ENCODE measurements around the gene TMEM272. TPM values are rescaled to one million over a fixed set of nuclear protein-coding genes. Genes with fewer than 3 reads are reported as not detected.

Gene TMEM272
- total and polyA plus RNA-seq, 7 donors = 0.17 to 0.49 (median 0.27) TPM; not detected in 1

GRCh38 chr13:51786425-51787265 is 58.3 kb downstream of the TMEM272 start:
- H3K27ac ChIP-seq = peak overlapping the region; percentile 27
- TF ChIP-seq CTCF (IDR thresholded peaks at IDR 0.05) = no peak
- H3K9me3 ChIP-seq = no peaks in the 10 kb centered on the region
- H3K4me1 ChIP-seq = peaks cover 8% of the 10 kb centered on the region
- ATAC-seq (peak in 1 of 4 donors; percentile 53), DNase-seq (no peak)
- H3K27me3 ChIP-seq (ENCODE audit: insufficient read depth in 3 of 3, low read length in 2 of 3) = no peaks in the 10 kb centered on the region
- no peak overlapping the region for H3K4me3 ChIP-seq
- intact Hi-C loops (cut with DNase I) = no loop called here
- 40 to 48% (median 46%) methylated on average over 10 of the region's 10 CpGs for WGBS, 3 donors
- H3K36me3 ChIP-seq (ENCODE audit: insufficient read depth in 1 of 2, low read depth in 1 of 2) = peaks cover 2% of the 10 kb centered on the region in 2 donors

GRCh38 chr13:51785712-51786424 is 59.1 kb downstream of the TMEM272 start:
- ATAC-seq = peak; percentile 25 to 79 (median 62)
- H3K4me3 ChIP-seq = no peak overlapping the region
- no peaks in the 10 kb centered on the region for H3K27me3 ChIP-seq (ENCODE audit: insufficient read depth in 3 of 3, low read length in 2 of 3)
- WGBS, 3 donors = 8 to 10% (median 8%) methylated on average over 12 of the region's 12 CpGs
- H3K27ac ChIP-seq = no peak overlapping the region
- H3K36me3 ChIP-seq (ENCODE audit: insufficient read depth in 1 of 2, low read depth in 1 of 2) = peaks cover 0 to 2% of the 10 kb centered on the region in 2 donors
- H3K9me3 ChIP-seq = no peaks in the 10 kb centered on the region
- TF ChIP-seq CTCF (IDR thresholded peaks at IDR 0.05) = no peak
- intact Hi-C loops (cut with DNase I) = no loop called here
- peak; percentile 48 to 72 for DNase-seq
- peaks cover 8% of the 10 kb centered on the region for H3K4me1 ChIP-seq

GRCh38 chr13:51784097-51784496 is 60.9 kb downstream of the TMEM272 start:
- H3K36me3 ChIP-seq (ENCODE audit: insufficient read depth in 1 of 2, low read depth in 1 of 2) = no peaks in the 10 kb centered on the region
- DNase-seq (no peak), ATAC-seq (no peak)
- H3K27ac ChIP-seq = no peak overlapping the region
- no peak overlapping the region for H3K4me3 ChIP-seq
- intact Hi-C loops (cut with DNase I) = no loop called here
- no peaks in the 10 kb centered on the region for H3K27me3 ChIP-seq (ENCODE audit: insufficient read depth in 3 of 3, low read length in 2 of 3)
- TF ChIP-seq CTCF (IDR thresholded peaks at IDR 0.05) = no peak
- WGBS, 3 donors = 96 to 100% (median 100%) methylated on average over 1 of the region's 1 CpG
- H3K9me3 ChIP-seq = no peaks in the 10 kb centered on the region
- H3K4me1 ChIP-seq = peaks cover 8% of the 10 kb centered on the region

GRCh38 chr13:51783428-51784094 is 61.4 kb downstream of the TMEM272 start:
- no peak overlapping the region for H3K27ac ChIP-seq
- no peak overlapping the region for H3K4me3 ChIP-seq
- no peak for DNase-seq
- no peaks in the 10 kb centered on the region for H3K36me3 ChIP-seq (ENCODE audit: insufficient read depth in 1 of 2, low read depth in 1 of 2)
- 86 to 93% (median 88%) methylated on average over 9 of the region's 9 CpGs for WGBS, 3 donors
- H3K27me3 ChIP-seq (ENCODE audit: insufficient read depth in 3 of 3, low read length in 2 of 3) = no peaks in the 10 kb centered on the region
- ATAC-seq = no peak
- intact Hi-C loops (cut with DNase I) = no loop called here
- H3K4me1 ChIP-seq = peaks cover 8% of the 10 kb centered on the region
- TF ChIP-seq CTCF (IDR thresholded peaks at IDR 0.05) = no peak
- no peaks in the 10 kb centered on the region for H3K9me3 ChIP-seq

All from psoas muscle (tissue), 8 donors.